GM12865 (cell line): Measurements from ENCODE around the gene KLHL29.

Experiments used
- DNase-seq: peaks from one replicate; pipeline ENCODE4 v3.0.0; 2010; ENCODE audit warnings: low read depth
- H3K4me3 ChIP-seq: 2 replicates; pipeline ENCODE4 v1.5.1; 2011; ENCODE audit warnings: mild to moderate bottlenecking, low read depth, low read length, control low read depth
- TF ChIP-seq, protein P1 (sequence below): IDR thresholded peaks from 2 replicates; pipeline ENCODE4 v1.5.1; 2011; ENCODE audit warnings: low read length, control low read depth, low read depth, inconsistent platforms; ENCODE audit not compliant: insufficient read depth; ENCODE audit errors: missing control alignments

Gene KLHL29

GRCh38 chr2:23695214-23695889, 310.4 kb downstream of the KLHL29 start:
- TF ChIP-seq, protein P1, sequence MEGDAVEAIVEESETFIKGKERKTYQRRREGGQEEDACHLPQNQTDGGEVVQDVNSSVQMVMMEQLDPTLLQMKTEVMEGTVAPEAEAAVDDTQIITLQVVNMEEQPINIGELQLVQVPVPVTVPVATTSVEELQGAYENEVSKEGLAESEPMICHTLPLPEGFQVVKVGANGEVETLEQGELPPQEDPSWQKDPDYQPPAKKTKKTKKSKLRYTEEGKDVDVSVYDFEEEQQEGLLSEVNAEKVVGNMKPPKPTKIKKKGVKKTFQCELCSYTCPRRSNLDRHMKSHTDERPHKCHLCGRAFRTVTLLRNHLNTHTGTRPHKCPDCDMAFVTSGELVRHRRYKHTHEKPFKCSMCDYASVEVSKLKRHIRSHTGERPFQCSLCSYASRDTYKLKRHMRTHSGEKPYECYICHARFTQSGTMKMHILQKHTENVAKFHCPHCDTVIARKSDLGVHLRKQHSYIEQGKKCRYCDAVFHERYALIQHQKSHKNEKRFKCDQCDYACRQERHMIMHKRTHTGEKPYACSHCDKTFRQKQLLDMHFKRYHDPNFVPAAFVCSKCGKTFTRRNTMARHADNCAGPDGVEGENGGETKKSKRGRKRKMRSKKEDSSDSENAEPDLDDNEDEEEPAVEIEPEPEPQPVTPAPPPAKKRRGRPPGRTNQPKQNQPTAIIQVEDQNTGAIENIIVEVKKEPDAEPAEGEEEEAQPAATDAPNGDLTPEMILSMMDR: no peak
- H3K4me3 ChIP-seq: no peak overlapping the region
- DNase-seq: no peak

DNA sequence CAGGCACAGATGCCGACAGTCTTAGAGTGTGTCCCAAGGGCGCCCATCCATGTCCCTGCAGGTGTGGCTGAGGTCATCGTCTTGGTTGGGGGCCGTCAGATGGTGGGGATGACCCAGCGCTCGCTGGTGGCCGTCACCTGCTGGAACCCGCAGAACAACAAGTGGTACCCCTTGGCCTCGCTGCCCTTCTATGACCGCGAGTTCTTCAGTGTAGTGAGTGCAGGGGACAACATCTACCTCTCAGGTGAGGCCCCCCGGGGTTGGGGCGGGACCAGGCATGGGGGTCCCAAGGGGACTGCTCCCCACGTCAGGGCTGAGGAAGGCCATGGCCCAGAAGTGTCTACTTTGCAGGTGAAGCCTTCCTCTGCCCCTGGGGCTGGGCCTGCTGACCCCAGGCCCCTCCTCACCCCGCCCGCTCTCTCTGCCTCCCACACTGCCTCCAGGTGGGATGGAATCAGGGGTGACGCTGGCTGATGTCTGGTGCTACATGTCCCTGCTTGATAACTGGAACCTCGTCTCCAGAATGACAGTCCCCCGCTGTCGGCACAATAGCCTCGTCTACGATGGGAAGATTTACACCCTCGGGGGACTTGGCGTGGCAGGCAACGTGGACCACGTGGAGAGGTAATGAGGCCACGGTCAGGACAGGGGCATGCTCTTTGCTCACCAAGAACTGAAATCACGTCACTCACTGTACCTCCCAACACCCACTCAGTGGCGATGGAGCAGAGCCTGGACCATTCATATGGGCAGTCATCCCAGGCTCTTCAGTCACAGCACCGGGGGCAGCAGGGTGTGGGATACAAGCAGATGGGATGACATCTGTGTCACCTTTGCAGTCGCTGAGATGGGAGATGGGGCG, 311.1 kb downstream of the KLHL29 start:
- H3K4me3 ChIP-seq: no peak overlapping the region
- no peak for DNase-seq
- TF ChIP-seq, protein P1: no peak

DNA sequence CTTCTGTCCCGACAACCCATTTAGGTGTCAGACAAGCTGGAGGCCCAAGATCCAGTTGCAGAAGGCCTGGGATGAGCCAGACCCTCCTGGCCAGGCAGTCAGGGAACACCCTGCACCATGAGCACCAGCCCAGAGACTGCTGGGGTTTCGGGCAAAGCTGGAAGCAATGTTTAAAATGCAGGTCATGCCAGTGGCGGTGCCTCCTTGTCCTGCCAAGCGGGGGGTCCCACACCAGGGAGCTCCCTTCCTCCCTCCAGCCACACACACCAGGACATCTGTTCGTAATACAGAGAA, 311.7 kb downstream of the KLHL29 start:
- H3K4me3 ChIP-seq: no peak overlapping the region
- no peak for DNase-seq
- TF ChIP-seq, protein P1: no peak

- TF ChIP-seq, protein P1: no peak
- DNase-seq: no peak
These were observed 312.5 kb downstream of the KLHL29 start for GRCh38 chr2:23697256-23698075.

DNA sequence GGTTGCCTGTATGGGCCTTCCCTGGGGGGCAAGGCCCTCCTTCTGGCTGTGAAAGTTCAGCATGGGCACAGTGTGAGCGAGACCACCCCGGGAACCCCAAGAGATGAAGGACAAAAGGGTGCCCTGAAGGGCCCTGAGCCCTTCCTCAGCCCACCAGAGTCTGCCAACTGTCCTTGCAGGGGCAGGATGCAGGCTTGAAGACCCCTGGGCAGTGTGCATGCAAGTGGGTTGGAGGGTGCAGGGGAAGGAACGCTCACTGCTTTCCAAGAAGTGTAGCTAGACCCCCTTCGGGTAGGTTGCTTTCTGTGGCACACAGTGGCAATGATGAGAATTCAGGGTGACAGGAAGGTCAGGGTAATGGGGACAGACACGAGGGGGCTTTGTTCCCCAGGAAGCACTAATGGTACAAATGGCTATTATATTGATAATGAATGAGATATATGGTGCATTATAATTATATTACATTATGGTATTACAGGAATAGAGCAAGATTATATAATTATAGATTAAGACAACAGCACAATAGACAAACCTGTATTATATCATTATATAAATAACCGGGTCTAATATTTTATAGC, 313.2 kb downstream of the KLHL29 start:
- TF ChIP-seq, protein P1: no peak
- no peak overlapping the region for H3K4me3 ChIP-seq
- DNase-seq: no peak

More at GRCh38 chr2:23697256-23698075, 312.5 kb downstream of the KLHL29 start:
- no peak overlapping the region for H3K4me3 ChIP-seq

- TF ChIP-seq, protein P1: no peak
- DNase-seq: no peak
- no peak overlapping the region for H3K4me3 ChIP-seq
These were observed 314.0 kb downstream of the KLHL29 start for GRCh38 chr2:23698721-23699579.
